Right lobe of liver (tissue), 4 donors: Measurements from ENCODE around the gene CD81.

Source experiments
- CTCF ChIP-seq, 4 donors: fragments of 200-600 bp in 3 of 4; fragments of 450-650 bp in 1 of 4; IDR thresholded peaks; one replicate each; pipeline versions ENCODE4 v1.5.1 to v1.8.0; 2016 to 2022; ENCODE audit warnings: antibody characterized with exemption in 4 of 4, mild to moderate bottlenecking in 2 of 4
- POLR2A ChIP-seq: fragments of 450-650 bp; IDR thresholded peaks from one replicate; pipeline ENCODE4 v1.6.1; 2017; ENCODE audit warnings: antibody characterized with exemption, mild to moderate bottlenecking
- donor health status: DM: no; HTN: no; CAD: no.
- donor health status: DM: no; HTN: no; CAD: no.
- donor health status: DM: no; HTN: yes; CAD: no.

- TF ChIP-seq POLR2A: no peak
- TF ChIP-seq CTCF (IDR thresholded peaks at IDR 0.05): no peak
These were observed 18.2 kb downstream of the CD81 start for GRCh38 chr11:2395211-2395730.
